GM12878 (cell line): ENCODE data around the gene ITPKB. TPM values are rescaled to one million over a fixed set of nuclear protein-coding genes. Genes with fewer than 3 reads are reported as not detected.

Experiments used
- ATAC-seq: fragments of 200-7000 bp; cut with Tn5 transposase; 3 replicates; pipeline ENCODE4 v1.9.1; 2020; ENCODE audit warnings: mild to moderate bottlenecking, moderate library complexity
- BruUV-seq: library from RNA; stranded (reverse); fragments of 400-500 nt; replicated peaks from 2 replicates; lab custom pipeline; 2021; lab: Mats Ljungman, UMichigan
- CTCF ChIA-PET: fragments of 300-600 bp; sonication (Branson Sonifier 250); formaldehyde crosslinking; extraction: SDS; loops from one replicate; lab custom pipeline; 2021; ENCODE audit warnings: inconsistent platforms; lab: Yijun Ruan, JAX
- POLR2A ChIA-PET: fragments of 350-600 bp; formaldehyde crosslinking; extraction: SDS; loops from one replicate; lab custom pipeline; 2021; ENCODE audit warnings: inconsistent platforms; lab: Charles Lee
- RAD21 ChIA-PET: fragments of 300-600 bp; sonication (Branson Sonifier 250); formaldehyde crosslinking; loops from one replicate; lab custom pipeline; 2023; ENCODE audit warnings: antibody characterized with exemption; ENCODE audit not compliant: unreplicated experiment; lab: Charles Lee
- SMC1A ChIA-PET: fragments of 300-600 bp; sonication (Branson Sonifier 250); formaldehyde crosslinking; loops from one replicate; lab custom pipeline; 2023; ENCODE audit not compliant: unreplicated experiment, uncharacterized antibody; lab: Charles Lee
- DNase-seq: peaks from one replicate; pipeline ENCODE4 v3.0.0-alpha.2; 2011; ENCODE audit warnings: low read depth, low spot score
- FAIRE-seq: peaks from 3 replicates; lab custom pipeline; 2011; peaks lifted over from hg19 to GRCh38; lab: Jason Lieb, UNC
- H2AFZ ChIP-seq: 2 replicates; pipeline ENCODE4 v1.6.0; 2011; ENCODE audit warnings: low read depth, low read length, control low read depth; ENCODE audit not compliant: control insufficient read depth
- H3K27ac ChIP-seq: 2 replicates; pipeline ENCODE4 v1.5.1; 2011; ENCODE audit warnings: control low read depth; ENCODE audit not compliant: control insufficient read depth, insufficient read depth
- H3K27me3 ChIP-seq, 2 experiments: replicated peaks in 1 of 2; 2 replicates each; pipeline versions ENCODE4 v1.6.0 to v1.6.1; 2011; ENCODE audit warnings: low read length in 1 of 2; ENCODE audit not compliant: control insufficient read depth in 2 of 2, insufficient read depth in 2 of 2
- H3K36me3 ChIP-seq, 2 experiments: 2 replicates each; pipeline ENCODE4 v1.5.1; 2011; ENCODE audit warnings: low read length in 1 of 2; ENCODE audit not compliant: control insufficient read depth in 2 of 2, insufficient read depth in 2 of 2
- H3K4me1 ChIP-seq: 2 replicates; pipeline ENCODE4 v1.6.1; 2011; ENCODE audit warnings: mild to moderate bottlenecking, low read length, moderate library complexity, mixed read lengths; ENCODE audit not compliant: control insufficient read depth, insufficient read depth
- H3K4me2 ChIP-seq: 2 replicates; pipeline ENCODE4 v1.6.0; 2011; ENCODE audit warnings: control low read depth; ENCODE audit not compliant: control insufficient read depth, insufficient read depth
- H3K4me3 ChIP-seq: fragments of 200-600 bp; sonication (generic); 2 replicates; pipeline ENCODE4 v1.5.1; 2016
- H3K79me2 ChIP-seq: 2 replicates; pipeline ENCODE4 v1.6.0; 2011; ENCODE audit warnings: low read length; ENCODE audit not compliant: control insufficient read depth, insufficient read depth
- H3K9ac ChIP-seq: 2 replicates; pipeline ENCODE4 v1.8.0; 2011; ENCODE audit warnings: low read length, control low read depth, mixed read lengths; ENCODE audit not compliant: control insufficient read depth, insufficient read depth
- H3K9me3 ChIP-seq: replicated peaks from 3 replicates; pipeline ENCODE4 v1.5.1; 2011; ENCODE audit warnings: mild to moderate bottlenecking, low read length; ENCODE audit not compliant: control insufficient read depth, insufficient read depth
- H4K20me1 ChIP-seq: 2 replicates; pipeline ENCODE4 v1.6.0; 2011; ENCODE audit not compliant: control insufficient read depth, insufficient read depth
- CBX5 ChIP-seq: sonication (generic); IDR thresholded peaks from 2 replicates; pipeline ENCODE4 v1.6.1; 2016; ENCODE audit warnings: low read depth, moderate library complexity, mild to moderate bottlenecking, inconsistent platforms
- CREM ChIP-seq: IDR thresholded peaks from 2 replicates; pipeline ENCODE4 v1.6.1; 2014; ENCODE audit warnings: antibody characterized with exemption, low read depth
- EZH2 ChIP-seq: IDR thresholded peaks from 2 replicates; pipeline ENCODE4 v1.6.1; 2012; ENCODE audit warnings: low read depth, mild to moderate bottlenecking, control low read depth, inconsistent platforms, low read length, borderline replicate concordance; ENCODE audit not compliant: control insufficient read depth
- FOS ChIP-seq: IDR thresholded peaks from 3 replicates; pipeline ENCODE4 v1.6.1; 2011; ENCODE audit warnings: borderline replicate concordance; ENCODE audit not compliant: insufficient read length; ENCODE audit errors: extremely low read depth
- MEF2A ChIP-seq: IDR thresholded peaks from 2 replicates; pipeline ENCODE4 v1.6.1; 2011; ENCODE audit warnings: low read depth, mild to moderate bottlenecking, low read length, moderate library complexity; ENCODE audit not compliant: insufficient read depth
- RAD51 ChIP-seq: fragments of 450-650 bp; IDR thresholded peaks from 2 replicates; pipeline ENCODE4 v1.6.1; 2016; ENCODE audit warnings: moderate library complexity, mild to moderate bottlenecking, inconsistent platforms
- SMAD1 ChIP-seq: fragments of 450-650 bp; IDR thresholded peaks from 2 replicates; pipeline ENCODE4 v1.6.1; 2018; ENCODE audit warnings: mild to moderate bottlenecking, low read depth; ENCODE audit not compliant: partially characterized antibody
- SREBF2 ChIP-seq: IDR thresholded peaks from 2 replicates; pipeline ENCODE4 v1.6.1; 2012; ENCODE audit warnings: mild to moderate bottlenecking, low read length
- TARDBP ChIP-seq: IDR thresholded peaks from 2 replicates; pipeline ENCODE4 v1.6.1; 2016; ENCODE audit warnings: borderline replicate concordance
- TCF3 ChIP-seq: IDR thresholded peaks from 2 replicates; pipeline ENCODE4 v1.6.1; 2012; ENCODE audit warnings: low read depth, mild to moderate bottlenecking, low read length, borderline replicate concordance; ENCODE audit not compliant: insufficient read depth
- WGBS: methylation state at CpG from one replicate; pipeline ENCODE4 v1.1.6; 2016; ENCODE audit warnings: low lambda C conversion rate; ENCODE audit not compliant: insufficient replicate concordance, insufficient coverage; ENCODE audit errors: missing lambda C conversion rate; 5-methylcytosine and 5-hydroxymethylcytosine counted together
- in situ Hi-C: fragments of 300-500 bp; cut with MboI; formaldehyde crosslinking; loops from 9 replicates; pipeline ENCODE4 v1.14.3; 2018; ENCODE audit warnings: mixed read lengths
- intact Hi-C: fragments of 100-400 bp; cut with micrococcal nuclease; formaldehyde crosslinking; loops from one replicate; pipeline ENCODE4 v1.14.2; 2022; ENCODE audit not compliant: unreplicated experiment
- polyA plus RNA-seq, 11 experiments: library from polyadenylated mRNA; depleted of rRNA in 4 of 11; unstranded in 6 of 11; stranded (reverse) in 5 of 11; fragments of >200 nt; fragmentation: Nextera tagmentation in 4 of 11; fragmentation: Illumina TruSeq in 1 of 11; extraction: Ambion mirVana in 4 of 11; extraction: Trizol in 1 of 11; gene quantifications; 1 replicate in 1 of 11; 2 replicates in 10 of 11; pipeline versions ENCODE4 v1.2.1 to v1.2.3, GENCODE V29; 2011 to 2016; ENCODE audit warnings: inconsistent platforms in 2 of 11, missing spikeins in 2 of 11, low read depth in 1 of 11
- total RNA-seq, 4 experiments: library from RNA; depleted of rRNA in 3 of 4; stranded (reverse); fragments of >200 nt in 3 of 4; fragmentation: Illumina TruSeq in 1 of 4; extraction: Trizol in 1 of 4; gene quantifications; 2 replicates each; pipeline versions ENCODE4 v1.2.1 to v1.2.3, GENCODE V29; 2013 to 2021
- TF ChIP-seq, protein P1 (sequence below): fragments of 450-650 bp; formaldehyde crosslinking; IDR thresholded peaks from 2 replicates; pipeline ENCODE4 v1.5.0; 2022; ENCODE audit warnings: mild to moderate bottlenecking, missing genetic modification characterization
- TF ChIP-seq, protein P2 (sequence below): fragments of 450-650 bp; conservative IDR thresholded peaks from 2 replicates; pipeline ENCODE4 v1.6.1; 2017; ENCODE audit warnings: mild to moderate bottlenecking, moderate library complexity
- TF ChIP-seq, protein P3 (sequence below): fragments of 450-650 bp; IDR thresholded peaks from 2 replicates; pipeline ENCODE4 v1.6.1; 2017; ENCODE audit warnings: mild to moderate bottlenecking, moderate library complexity

ITPKB gene
- total and polyA plus RNA-seq, 10 of the 15 experiments (the other 5 are each of a cell fraction or from before 2014, with no cell fraction given), result 1.3 to 38.7 (median 12.9) TPM

DNA sequence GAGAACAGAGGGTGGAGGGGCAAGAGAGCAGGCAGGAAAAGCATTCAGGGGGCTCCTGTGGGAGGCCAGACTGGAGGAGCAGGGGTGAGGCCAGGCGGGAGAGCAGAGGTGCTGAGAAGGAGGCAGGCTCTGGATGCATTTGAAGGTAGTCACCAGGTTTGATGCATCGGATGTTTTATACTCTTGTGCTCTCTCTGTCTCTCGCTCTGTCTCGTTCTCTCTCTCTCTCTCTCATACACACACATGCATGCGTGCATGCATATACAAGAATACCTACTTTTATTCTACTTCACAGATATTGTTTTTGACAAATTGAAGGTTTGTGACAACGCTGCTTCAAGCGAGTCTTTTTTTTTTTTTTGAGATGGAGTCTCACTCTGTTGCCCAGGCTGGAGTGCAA is 15.0 kb upstream of the ITPKB start (continued):
- no peak for TF ChIP-seq TARDBP
- TF ChIP-seq CBX5, result no peak
- TF ChIP-seq, protein P1, sequence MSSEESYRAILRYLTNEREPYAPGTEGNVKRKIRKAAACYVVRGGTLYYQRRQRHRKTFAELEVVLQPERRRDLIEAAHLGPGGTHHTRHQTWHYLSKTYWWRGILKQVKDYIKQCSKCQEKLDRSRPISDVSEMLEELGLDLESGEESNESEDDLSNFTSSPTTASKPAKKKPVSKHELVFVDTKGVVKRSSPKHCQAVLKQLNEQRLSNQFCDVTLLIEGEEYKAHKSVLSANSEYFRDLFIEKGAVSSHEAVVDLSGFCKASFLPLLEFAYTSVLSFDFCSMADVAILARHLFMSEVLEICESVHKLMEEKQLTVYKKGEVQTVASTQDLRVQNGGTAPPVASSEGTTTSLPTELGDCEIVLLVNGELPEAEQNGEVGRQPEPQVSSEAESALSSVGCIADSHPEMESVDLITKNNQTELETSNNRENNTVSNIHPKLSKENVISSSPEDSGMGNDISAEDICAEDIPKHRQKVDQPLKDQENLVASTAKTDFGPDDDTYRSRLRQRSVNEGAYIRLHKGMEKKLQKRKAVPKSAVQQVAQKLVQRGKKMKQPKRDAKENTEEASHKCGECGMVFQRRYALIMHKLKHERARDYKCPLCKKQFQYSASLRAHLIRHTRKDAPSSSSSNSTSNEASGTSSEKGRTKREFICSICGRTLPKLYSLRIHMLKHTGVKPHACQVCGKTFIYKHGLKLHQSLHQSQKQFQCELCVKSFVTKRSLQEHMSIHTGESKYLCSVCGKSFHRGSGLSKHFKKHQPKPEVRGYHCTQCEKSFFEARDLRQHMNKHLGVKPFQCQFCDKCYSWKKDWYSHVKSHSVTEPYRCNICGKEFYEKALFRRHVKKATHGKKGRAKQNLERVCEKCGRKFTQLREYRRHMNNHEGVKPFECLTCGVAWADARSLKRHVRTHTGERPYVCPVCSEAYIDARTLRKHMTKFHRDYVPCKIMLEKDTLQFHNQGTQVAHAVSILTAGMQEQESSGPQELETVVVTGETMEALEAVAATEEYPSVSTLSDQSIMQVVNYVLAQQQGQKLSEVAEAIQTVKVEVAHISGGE, result no peak

DNA sequence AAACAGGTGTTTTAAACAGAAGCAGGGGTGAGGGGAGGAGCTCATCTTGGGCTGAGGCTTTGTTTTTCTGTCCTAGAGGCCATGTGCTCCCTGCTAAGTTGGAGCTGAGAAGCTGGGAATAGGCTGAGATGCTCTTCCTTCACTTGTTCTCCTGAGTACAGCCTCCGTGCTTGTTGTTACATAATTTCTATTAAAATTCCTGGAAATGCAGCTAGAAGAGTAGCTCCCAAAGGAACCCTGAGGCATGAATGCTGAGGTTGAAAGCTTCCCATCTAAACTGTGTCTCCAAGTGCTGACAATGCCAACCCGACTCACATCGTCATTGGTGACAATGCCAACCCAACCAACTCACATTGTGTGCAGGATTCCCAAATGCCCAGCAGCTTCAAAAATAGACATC is 12.6 kb upstream of the ITPKB start:
- no peak for ATAC-seq
- Histone ChIP-seq H3K4me2 (no peak overlapping the region), H3K9me3 (no peaks in the 10 kb centered on the region), H3K9ac (no peak overlapping the region), H3K79me2 (no peaks in the 10 kb centered on the region), H3K4me3 (no peak overlapping the region), H3K4me1 (0 out of 2 replicates have a peak, but pooled peaks cover 3% of the 10 kb centered on the region), H2AFZ (no peak overlapping the region), H3K27me3 (no peaks in the 10 kb centered on the region), H3K27ac (no peak overlapping the region), H3K36me3 (no peaks in the 10 kb centered on the region), H4K20me1 (no peaks in the 10 kb centered on the region)
- intact Hi-C loops (no loop called here), in situ Hi-C loops (no loop called here)
- no TSS peak for BruUV-seq
- 86% methylated on average over 3 of the region's 3 CpGs for WGBS
- SMC1A ChIA-PET, result interaction anchor here (1.2 to 1.6 kb wide), 2 partner anchors 11 kb away, joined by 4 to 6 read pairs; no protein-coding TSS in a partner anchor
- FAIRE-seq, result no peak
- POLR2A ChIA-PET, result interaction anchor here (0.6 to 1.7 kb wide), 2 partner anchors 8 to 96 kb away, joined by 6 read pairs; no protein-coding TSS in a partner anchor
- RAD21 ChIA-PET, result interaction anchor here (0.7 to 1.9 kb wide), 2 partner anchors 12 to 24 kb away, joined by 3 to 5 read pairs; partner anchors contain the start of gene ITPKB
- no peak for DNase-seq
- CTCF ChIA-PET, result interaction anchor here (0.6 to 0.7 kb wide), 2 partner anchors 40 to 683 kb away, joined by 3 to 4 read pairs; no protein-coding TSS in a partner anchor
- TF ChIP-seq TCF3 (no peak), FOS (no peak), EZH2 (no peak), SREBF2 (no peak), MEF2A (no peak), CREM (no peak), RAD51 (no peak), SMAD1 (no peak)
- TF ChIP-seq, protein P2, sequence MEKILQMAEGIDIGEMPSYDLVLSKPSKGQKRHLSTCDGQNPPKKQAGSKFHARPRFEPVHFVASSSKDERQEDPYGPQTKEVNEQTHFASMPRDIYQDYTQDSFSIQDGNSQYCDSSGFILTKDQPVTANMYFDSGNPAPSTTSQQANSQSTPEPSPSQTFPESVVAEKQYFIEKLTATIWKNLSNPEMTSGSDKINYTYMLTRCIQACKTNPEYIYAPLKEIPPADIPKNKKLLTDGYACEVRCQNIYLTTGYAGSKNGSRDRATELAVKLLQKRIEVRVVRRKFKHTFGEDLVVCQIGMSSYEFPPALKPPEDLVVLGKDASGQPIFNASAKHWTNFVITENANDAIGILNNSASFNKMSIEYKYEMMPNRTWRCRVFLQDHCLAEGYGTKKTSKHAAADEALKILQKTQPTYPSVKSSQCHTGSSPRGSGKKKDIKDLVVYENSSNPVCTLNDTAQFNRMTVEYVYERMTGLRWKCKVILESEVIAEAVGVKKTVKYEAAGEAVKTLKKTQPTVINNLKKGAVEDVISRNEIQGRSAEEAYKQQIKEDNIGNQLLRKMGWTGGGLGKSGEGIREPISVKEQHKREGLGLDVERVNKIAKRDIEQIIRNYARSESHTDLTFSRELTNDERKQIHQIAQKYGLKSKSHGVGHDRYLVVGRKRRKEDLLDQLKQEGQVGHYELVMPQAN, result no peak
- TF ChIP-seq, protein P3, sequence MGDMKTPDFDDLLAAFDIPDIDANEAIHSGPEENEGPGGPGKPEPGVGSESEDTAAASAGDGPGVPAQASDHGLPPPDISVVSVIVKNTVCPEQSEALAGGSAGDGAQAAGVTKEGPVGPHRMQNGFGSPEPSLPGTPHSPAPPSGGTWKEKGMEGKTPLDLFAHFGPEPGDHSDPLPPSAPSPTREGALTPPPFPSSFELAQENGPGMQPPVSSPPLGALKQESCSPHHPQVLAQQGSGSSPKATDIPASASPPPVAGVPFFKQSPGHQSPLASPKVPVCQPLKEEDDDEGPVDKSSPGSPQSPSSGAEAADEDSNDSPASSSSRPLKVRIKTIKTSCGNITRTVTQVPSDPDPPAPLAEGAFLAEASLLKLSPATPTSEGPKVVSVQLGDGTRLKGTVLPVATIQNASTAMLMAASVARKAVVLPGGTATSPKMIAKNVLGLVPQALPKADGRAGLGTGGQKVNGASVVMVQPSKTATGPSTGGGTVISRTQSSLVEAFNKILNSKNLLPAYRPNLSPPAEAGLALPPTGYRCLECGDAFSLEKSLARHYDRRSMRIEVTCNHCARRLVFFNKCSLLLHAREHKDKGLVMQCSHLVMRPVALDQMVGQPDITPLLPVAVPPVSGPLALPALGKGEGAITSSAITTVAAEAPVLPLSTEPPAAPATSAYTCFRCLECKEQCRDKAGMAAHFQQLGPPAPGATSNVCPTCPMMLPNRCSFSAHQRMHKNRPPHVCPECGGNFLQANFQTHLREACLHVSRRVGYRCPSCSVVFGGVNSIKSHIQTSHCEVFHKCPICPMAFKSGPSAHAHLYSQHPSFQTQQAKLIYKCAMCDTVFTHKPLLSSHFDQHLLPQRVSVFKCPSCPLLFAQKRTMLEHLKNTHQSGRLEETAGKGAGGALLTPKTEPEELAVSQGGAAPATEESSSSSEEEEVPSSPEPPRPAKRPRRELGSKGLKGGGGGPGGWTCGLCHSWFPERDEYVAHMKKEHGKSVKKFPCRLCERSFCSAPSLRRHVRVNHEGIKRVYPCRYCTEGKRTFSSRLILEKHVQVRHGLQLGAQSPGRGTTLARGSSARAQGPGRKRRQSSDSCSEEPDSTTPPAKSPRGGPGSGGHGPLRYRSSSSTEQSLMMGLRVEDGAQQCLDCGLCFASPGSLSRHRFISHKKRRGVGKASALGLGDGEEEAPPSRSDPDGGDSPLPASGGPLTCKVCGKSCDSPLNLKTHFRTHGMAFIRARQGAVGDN, result no peak
